WTC11 (cell line): ENCODE results near the gene PRR5L.

Source experiments
- ATF2 ChIP-seq: sonication (generic); formaldehyde crosslinking; IDR thresholded peaks from 2 replicates; pipeline ENCODE4 v1.8.1; 2022; ENCODE audit warnings: low read depth, missing genetic modification reagents, borderline replicate concordance
- CREM ChIP-seq: sonication (generic); formaldehyde crosslinking; IDR thresholded peaks from 2 replicates; pipeline ENCODE4 v1.8.1; 2022; ENCODE audit warnings: mild to moderate bottlenecking, missing genetic modification reagents, moderate library complexity
- CTCF ChIP-seq: fragments of 200-600 bp; IDR thresholded peaks from 2 replicates; pipeline ENCODE4 v1.8.0; 2022; ENCODE audit warnings: antibody characterized with exemption
- JUN ChIP-seq: sonication (generic); formaldehyde crosslinking; IDR thresholded peaks from 2 replicates; pipeline ENCODE4 v1.8.0; 2023; ENCODE audit warnings: mild to moderate bottlenecking, missing genetic modification reagents
- NR3C1 ChIP-seq: sonication (generic); formaldehyde crosslinking; conservative IDR thresholded peaks from 2 replicates; pipeline ENCODE4 v1.8.1; 2023; ENCODE audit warnings: low read depth, mild to moderate bottlenecking, missing genetic modification reagents
- SP1 ChIP-seq: sonication (generic); formaldehyde crosslinking; conservative IDR thresholded peaks from 2 replicates; pipeline ENCODE4 v1.8.1; 2022; ENCODE audit warnings: missing genetic modification reagents
- ZNF138 ChIP-seq: sonication (generic); formaldehyde crosslinking; conservative IDR thresholded peaks from 2 replicates; pipeline ENCODE4 v1.8.1; 2022; ENCODE audit warnings: mild to moderate bottlenecking, moderate library complexity, missing genetic modification reagents
- TF ChIP-seq, protein P1 (sequence below): sonication (generic); formaldehyde crosslinking; IDR thresholded peaks from 2 replicates; pipeline ENCODE4 v1.8.1; 2023; ENCODE audit warnings: mild to moderate bottlenecking, missing genetic modification reagents, moderate library complexity

DNA sequence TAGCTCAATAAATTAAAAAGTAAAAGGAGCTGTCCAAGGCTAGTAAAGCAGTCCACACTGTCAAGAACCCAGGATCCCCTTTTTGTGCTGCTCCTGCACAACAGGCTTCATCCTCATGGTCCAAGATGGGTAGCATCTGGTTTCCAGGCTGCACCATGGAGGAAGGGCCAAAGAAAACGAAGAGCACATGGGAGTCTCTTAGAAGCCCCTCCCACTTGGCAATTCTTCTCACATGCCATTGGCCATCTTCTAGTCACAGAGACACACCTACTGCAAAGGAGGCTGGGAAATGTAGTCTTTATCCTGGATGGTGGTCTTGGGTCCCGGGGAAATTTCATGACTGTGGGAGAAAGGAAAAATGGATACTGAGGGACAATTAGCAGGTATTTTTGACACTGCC is 37.8 kb downstream of the PRR5L start:
- TF ChIP-seq ATF2 (CRISPR knock-in tag) (no peak), JUN (CRISPR knock-in tag) (no peak), CREM (no peak), SP1 (CRISPR knock-in tag) (0 out of 2 replicates have a peak, but pooled peaks have one; percentile 35), ZNF138 (CRISPR knock-in tag) (no peak), CTCF (no peak), NR3C1 (CRISPR knock-in tag) (no peak)
- TF ChIP-seq, protein P1, sequence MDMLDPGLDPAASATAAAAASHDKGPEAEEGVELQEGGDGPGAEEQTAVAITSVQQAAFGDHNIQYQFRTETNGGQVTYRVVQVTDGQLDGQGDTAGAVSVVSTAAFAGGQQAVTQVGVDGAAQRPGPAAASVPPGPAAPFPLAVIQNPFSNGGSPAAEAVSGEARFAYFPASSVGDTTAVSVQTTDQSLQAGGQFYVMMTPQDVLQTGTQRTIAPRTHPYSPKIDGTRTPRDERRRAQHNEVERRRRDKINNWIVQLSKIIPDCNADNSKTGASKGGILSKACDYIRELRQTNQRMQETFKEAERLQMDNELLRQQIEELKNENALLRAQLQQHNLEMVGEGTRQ (CRISPR knock-in tag) = no peak
